ENCODE results near the gene MRPS15.

The MRPS15 gene

DNA sequence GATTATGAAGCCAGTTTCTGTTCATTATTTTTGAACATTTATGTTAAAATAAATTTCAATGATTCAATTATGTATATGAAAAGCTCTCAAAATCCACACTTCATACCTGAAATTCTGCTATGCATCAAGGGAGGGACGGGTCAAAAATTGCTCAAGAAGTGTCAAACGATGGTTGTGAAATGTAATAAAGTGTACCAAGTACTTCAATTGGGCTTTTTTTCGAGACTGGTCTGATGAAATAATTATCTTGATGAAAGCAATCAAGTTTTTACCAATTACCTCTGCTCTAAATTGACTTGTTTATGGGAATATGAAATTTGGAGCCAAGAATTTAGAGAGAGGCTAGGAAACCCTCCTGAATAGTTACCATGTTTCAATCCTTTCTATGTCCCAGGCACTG is 21.8 kb downstream of the MRPS15 start:
- Histone ChIP-seq H3K27ac (no peak overlapping the region), H3K79me2 (no peaks in the 10 kb centered on the region), H3K4me2 (ENCODE audit: low read length) (no peak overlapping the region), H3K27me3 (ENCODE audit: control insufficient read depth, insufficient read depth, low read length) (no peaks in the 10 kb centered on the region), H3K9ac (no peak overlapping the region), H3K36me3 (ENCODE audit: control insufficient read depth, insufficient read depth, low read length) (no peaks in the 10 kb centered on the region), H3K4me3 (ENCODE audit: low read depth, low read length) (no peak overlapping the region), H3K9me3 (ENCODE audit: control insufficient read depth, low read length) (no peaks in the 10 kb centered on the region), H3K4me1 (no peaks in the 10 kb centered on the region), H2AFZ (no peak overlapping the region)
- TF ChIP-seq, protein P1, sequence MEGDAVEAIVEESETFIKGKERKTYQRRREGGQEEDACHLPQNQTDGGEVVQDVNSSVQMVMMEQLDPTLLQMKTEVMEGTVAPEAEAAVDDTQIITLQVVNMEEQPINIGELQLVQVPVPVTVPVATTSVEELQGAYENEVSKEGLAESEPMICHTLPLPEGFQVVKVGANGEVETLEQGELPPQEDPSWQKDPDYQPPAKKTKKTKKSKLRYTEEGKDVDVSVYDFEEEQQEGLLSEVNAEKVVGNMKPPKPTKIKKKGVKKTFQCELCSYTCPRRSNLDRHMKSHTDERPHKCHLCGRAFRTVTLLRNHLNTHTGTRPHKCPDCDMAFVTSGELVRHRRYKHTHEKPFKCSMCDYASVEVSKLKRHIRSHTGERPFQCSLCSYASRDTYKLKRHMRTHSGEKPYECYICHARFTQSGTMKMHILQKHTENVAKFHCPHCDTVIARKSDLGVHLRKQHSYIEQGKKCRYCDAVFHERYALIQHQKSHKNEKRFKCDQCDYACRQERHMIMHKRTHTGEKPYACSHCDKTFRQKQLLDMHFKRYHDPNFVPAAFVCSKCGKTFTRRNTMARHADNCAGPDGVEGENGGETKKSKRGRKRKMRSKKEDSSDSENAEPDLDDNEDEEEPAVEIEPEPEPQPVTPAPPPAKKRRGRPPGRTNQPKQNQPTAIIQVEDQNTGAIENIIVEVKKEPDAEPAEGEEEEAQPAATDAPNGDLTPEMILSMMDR (IDR thresholded peaks at IDR 0.05) = no peak

DNA sequence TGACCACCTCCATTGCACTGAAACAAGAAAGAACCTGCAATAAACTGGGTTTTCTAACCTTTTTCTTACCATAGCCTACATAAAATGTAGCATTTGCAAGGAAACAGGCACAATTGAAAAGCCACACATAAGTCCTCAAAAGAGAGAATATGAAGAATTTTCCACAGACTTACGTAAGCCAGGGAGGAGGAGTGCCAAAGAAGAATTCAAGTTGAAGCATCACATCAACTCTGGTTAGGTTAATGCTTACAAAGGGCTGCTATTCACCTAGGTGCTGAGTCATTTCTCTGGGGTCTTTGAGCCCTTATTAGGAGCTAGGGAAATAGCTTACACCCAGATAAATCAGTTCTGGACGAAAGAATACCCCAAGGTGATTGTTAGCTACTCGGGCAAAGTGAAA is 23.5 kb downstream of the MRPS15 start:
- no peaks in the 10 kb centered on the region for H3K4me1 ChIP-seq
- no peaks in the 10 kb centered on the region for H3K27me3 ChIP-seq (ENCODE audit: control insufficient read depth, insufficient read depth, low read length)
- H3K4me2 ChIP-seq (ENCODE audit: low read length) = no peak overlapping the region
- TF ChIP-seq, protein P1 (IDR thresholded peaks at IDR 0.05) = no peak
- H2AFZ ChIP-seq = no peak overlapping the region
- no peaks in the 10 kb centered on the region for H3K9me3 ChIP-seq (ENCODE audit: control insufficient read depth, low read length)
- H3K27ac ChIP-seq = no peak overlapping the region
- H3K9ac ChIP-seq = no peak overlapping the region
- no peaks in the 10 kb centered on the region for H3K36me3 ChIP-seq (ENCODE audit: control insufficient read depth, insufficient read depth, low read length)
- no peaks in the 10 kb centered on the region for H3K79me2 ChIP-seq
- H3K4me3 ChIP-seq (ENCODE audit: low read depth, low read length) = no peak overlapping the region

DNA sequence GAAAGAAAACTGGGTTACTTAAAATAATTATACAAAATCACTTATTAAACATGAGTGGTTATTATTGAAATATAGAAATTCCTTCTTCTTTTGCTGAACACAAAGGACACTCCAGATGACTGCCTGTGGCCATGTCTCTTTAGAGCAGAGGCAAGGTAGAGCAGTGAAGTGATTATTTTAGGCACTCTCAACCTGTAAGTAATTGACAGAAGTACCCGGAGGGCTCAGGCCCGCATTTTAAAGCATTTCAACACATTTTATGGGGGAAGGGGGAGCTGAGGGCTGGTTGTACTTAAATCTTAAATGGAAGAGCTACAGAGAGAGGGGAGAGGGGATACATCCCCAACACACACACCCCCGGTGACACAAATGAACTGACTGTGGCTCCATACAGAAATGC is 24.1 kb downstream of the MRPS15 start:
- TF ChIP-seq, protein P1 (IDR thresholded peaks at IDR 0.05) = no peak
- H3K27me3 ChIP-seq (ENCODE audit: control insufficient read depth, insufficient read depth, low read length) = no peaks in the 10 kb centered on the region
- H3K4me3 ChIP-seq (ENCODE audit: low read depth, low read length) = no peak overlapping the region
- no peak overlapping the region for H3K4me2 ChIP-seq (ENCODE audit: low read length)
- no peak overlapping the region for H3K27ac ChIP-seq
- H3K9me3 ChIP-seq (ENCODE audit: control insufficient read depth, low read length) = no peaks in the 10 kb centered on the region
- no peak overlapping the region for H2AFZ ChIP-seq
- H3K4me1 ChIP-seq = no peaks in the 10 kb centered on the region
- no peaks in the 10 kb centered on the region for H3K36me3 ChIP-seq (ENCODE audit: control insufficient read depth, insufficient read depth, low read length)
- no peak overlapping the region for H3K9ac ChIP-seq
- H3K79me2 ChIP-seq = no peaks in the 10 kb centered on the region

DNA sequence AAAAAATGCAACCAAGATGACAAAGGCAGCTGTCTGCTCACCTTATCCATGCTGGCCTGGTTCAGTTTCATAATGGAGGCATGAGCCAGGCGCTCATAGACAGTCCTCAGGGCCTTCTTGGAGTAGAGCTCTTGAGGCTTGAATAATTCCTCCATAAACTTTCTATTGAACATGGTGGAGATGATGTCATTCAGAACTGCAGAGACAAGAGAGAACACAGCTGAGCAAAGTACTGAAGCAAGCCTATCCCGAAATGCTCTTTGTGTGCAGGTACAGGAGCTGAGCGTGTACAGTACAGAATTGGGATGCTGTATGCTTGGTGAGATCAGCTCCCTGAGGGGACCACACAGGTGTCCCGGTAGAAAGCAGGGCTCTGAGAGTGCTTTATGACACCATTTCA is 25.5 kb downstream of the MRPS15 start:
- no peak overlapping the region for H3K4me2 ChIP-seq (ENCODE audit: low read length)
- H3K27ac ChIP-seq = no peak overlapping the region
- H2AFZ ChIP-seq = no peak overlapping the region
- TF ChIP-seq, protein P1 (IDR thresholded peaks at IDR 0.05) = no peak
- H3K36me3 ChIP-seq (ENCODE audit: control insufficient read depth, insufficient read depth, low read length) = no peaks in the 10 kb centered on the region
- H3K9me3 ChIP-seq (ENCODE audit: control insufficient read depth, low read length) = no peaks in the 10 kb centered on the region
- no peaks in the 10 kb centered on the region for H3K4me1 ChIP-seq
- H3K9ac ChIP-seq = no peak overlapping the region
- H3K4me3 ChIP-seq (ENCODE audit: low read depth, low read length) = no peak overlapping the region
- H3K27me3 ChIP-seq (ENCODE audit: control insufficient read depth, insufficient read depth, low read length) = no peaks in the 10 kb centered on the region
- H3K79me2 ChIP-seq = no peaks in the 10 kb centered on the region

DNA sequence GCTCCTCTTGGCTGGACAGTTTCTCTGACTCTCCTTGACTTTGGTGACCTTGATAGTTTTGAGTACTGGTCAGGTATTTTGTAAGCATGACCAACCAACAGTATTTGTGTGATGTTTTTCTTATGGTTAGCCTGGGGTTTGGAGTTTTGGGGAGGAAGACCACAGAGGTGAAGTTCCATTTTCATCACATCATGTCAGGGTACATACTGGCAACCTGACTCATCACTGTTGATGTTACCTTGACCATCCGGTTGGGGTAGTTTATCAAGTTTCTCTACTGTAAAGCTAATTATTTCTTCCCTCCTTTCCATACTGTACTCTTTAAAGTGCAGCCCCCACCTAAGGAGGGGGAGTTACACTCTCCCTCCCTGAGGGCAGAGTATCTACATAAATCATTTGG is 27.4 kb downstream of the MRPS15 start:
- TF ChIP-seq, protein P1 (IDR thresholded peaks at IDR 0.05) = no peak
- Histone ChIP-seq H2AFZ (no peak overlapping the region), H3K9me3 (ENCODE audit: control insufficient read depth, low read length) (no peaks in the 10 kb centered on the region), H3K27ac (no peak overlapping the region), H3K4me1 (no peaks in the 10 kb centered on the region), H3K79me2 (no peaks in the 10 kb centered on the region), H3K36me3 (ENCODE audit: control insufficient read depth, insufficient read depth, low read length) (no peaks in the 10 kb centered on the region), H3K9ac (no peak overlapping the region), H3K27me3 (ENCODE audit: control insufficient read depth, insufficient read depth, low read length) (no peaks in the 10 kb centered on the region), H3K4me2 (ENCODE audit: low read length) (no peak overlapping the region), H3K4me3 (ENCODE audit: low read depth, low read length) (no peak overlapping the region)
